DND-41 (cell line): Measurements from ENCODE around the gene SMIM36.

ENCODE experiments used
- CTCF ChIP-seq: IDR thresholded peaks from 2 replicates; pipeline ENCODE4 v1.5.1; 2012; ENCODE audit warnings: borderline replicate concordance, low read length, moderate library complexity, mild to moderate bottlenecking; ENCODE audit not compliant: poor library complexity, severe bottlenecking; ENCODE audit errors: extremely low read depth
- EZH2 ChIP-seq: IDR thresholded peaks from 3 replicates; pipeline ENCODE4 v1.6.1; 2012; ENCODE audit warnings: borderline replicate concordance, low read depth, mild to moderate bottlenecking, moderate library complexity, low read length, inconsistent platforms; ENCODE audit not compliant: severe bottlenecking

- TF ChIP-seq CTCF: no peak
- no peak for TF ChIP-seq EZH2
Observed at GRCh38 chr17:55435408-55435807, 75.8 kb downstream of the SMIM36 start.
